T-helper 17 cell (primary cell): ENCODE data around the gene S100A13. TPM values are rescaled to one million over a fixed set of nuclear protein-coding genes. Genes with fewer than 3 reads are reported as not detected.
A peak's percentile ranks its signal among the peaks of the same experiment; 100 is the strongest.
"Not testable (repeated sequence)": the region's sequence is repeated elsewhere in the genome, so short reads cannot be mapped to it uniquely, and the experiment has no call there.

Source experiments
- ATAC-seq: fragments of 150-1000 bp; cut with Tn5 transposase; 2 replicates; pipeline ENCODE4 v1.10.0; 2021; ENCODE audit warnings: mild to moderate bottlenecking, moderate library complexity
- DNase-seq, 3 donors: peaks; one replicate each; pipeline versions ENCODE4 v3.0.0 to v3.0.0-alpha.2; 2020 to 2021
- H3K9me3 ChIP-seq: one replicate; pipeline ENCODE4 v1.7.0; 2013; ENCODE audit warnings: low read length, mild to moderate bottlenecking; ENCODE audit not compliant: control insufficient read depth, poor library complexity, severe bottlenecking
- H3K27ac Mint-ChIP-seq: one replicate; pipeline ENCODE4 v1.8.0; 2022; ENCODE audit warnings: mild to moderate bottlenecking, moderate library complexity, mixed read lengths
- H3K27me3 Mint-ChIP-seq: one replicate; pipeline ENCODE4 v1.8.0; 2022; ENCODE audit warnings: mixed read lengths
- H3K36me3 Mint-ChIP-seq: one replicate; pipeline ENCODE4 v1.8.0; 2022; ENCODE audit warnings: low read depth, mixed read lengths
- H3K4me1 Mint-ChIP-seq: one replicate; pipeline ENCODE4 v1.8.0; 2022; ENCODE audit warnings: mild to moderate bottlenecking, mixed read lengths
- H3K4me3 Mint-ChIP-seq: one replicate; pipeline ENCODE4 v1.8.0; 2022; ENCODE audit warnings: mild to moderate bottlenecking, moderate library complexity, mixed read lengths
- total RNA-seq, 4 donors: library from RNA in 2 of 4; stranded (reverse) in 2 of 4; gene quantifications; one replicate each; pipeline ENCODE4 v1.2.3 and lab custom pipeline; 2022 to 2026

The S100A13 gene
- total RNA-seq (1 to 10 TPM; 3.1 to 4.6 TPM), total RNA-seq (lab: John Stamatoyannopoulos, UW) (1.0 to 2.0 reads per million in 2 donors)

DNA sequence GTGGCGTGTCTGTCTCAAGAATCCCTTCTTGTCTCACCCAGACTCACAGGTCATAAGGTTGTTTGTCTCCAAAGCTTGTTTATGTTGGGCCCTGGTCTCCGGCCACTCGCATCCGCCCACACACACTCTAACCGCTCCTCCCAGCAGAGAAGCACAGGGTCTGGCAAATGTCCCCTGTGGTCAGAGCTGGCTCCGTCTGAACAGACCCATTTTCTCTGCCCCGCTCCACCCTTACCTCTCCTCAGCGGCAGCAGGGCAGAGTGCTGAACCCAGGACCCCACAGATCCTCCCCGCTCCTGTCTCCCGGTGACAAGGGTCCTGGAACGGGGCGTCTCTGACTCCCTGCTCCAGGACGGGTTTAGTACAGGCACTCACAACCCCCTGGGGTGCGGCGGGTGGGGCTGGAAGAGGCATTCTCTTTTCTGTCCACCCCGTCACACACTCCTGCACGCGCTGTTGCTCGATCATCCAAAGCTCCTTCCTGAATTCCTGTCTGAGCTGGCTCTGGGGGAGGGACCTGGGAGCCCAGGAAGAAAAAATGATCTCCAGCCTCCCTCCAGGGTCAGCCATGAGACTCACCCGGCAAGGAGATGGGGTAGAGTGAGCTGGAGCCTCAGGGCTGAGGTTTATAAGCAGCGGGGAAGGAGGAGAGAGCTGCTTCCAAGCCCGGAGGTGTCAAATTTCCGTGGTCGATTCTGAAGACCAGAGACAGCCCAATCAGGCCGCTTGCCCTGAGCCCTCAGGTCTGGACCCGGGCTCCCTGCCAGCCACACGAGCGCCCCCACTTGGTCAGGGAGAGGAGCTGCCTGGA is at the start of gene S100A13:
Gene S100A13, minus strand, starts transcription at position 602 of the 811 bp plus-strand sequence. CDS start 1,033 bp downstream, outside the sequence.
- H3K27ac Mint-ChIP-seq, result peak within 1 kb of the TSS; percentile 45
- H3K36me3 Mint-ChIP-seq, result no peaks in the 10 kb centered on the region
- peak within 1 kb of the TSS; percentile 25 for H3K4me3 Mint-ChIP-seq
- no peaks in the 10 kb centered on the region for H3K9me3 ChIP-seq
- ATAC-seq, result no peak
- peaks cover 22% of the 10 kb centered on the region for H3K4me1 Mint-ChIP-seq
- peaks cover 9% of the 10 kb centered on the region for H3K27me3 Mint-ChIP-seq
- no peak for DNase-seq

DNA sequence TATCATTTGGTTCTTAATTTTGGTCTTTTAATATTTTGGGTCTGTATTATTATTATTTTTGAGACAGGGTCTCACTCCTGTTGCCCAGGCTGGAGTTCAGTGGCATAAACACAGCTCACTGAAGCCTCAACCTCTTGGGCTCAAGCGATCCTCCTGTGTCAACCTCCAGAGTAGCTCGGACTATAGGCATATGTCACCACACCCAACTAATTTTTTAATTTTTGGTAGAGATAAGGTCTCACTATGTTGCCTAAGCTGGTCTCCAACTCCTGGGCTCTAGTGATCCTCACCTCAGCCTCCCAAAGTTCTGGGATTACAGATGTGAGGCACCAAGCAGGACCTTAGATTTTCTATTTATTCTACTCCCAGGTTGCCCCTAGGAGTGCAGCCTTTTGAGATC is 46.2 kb upstream of the S100A13 start:
- no peaks in the 10 kb centered on the region for H3K9me3 ChIP-seq
- peaks cover 21% of the 10 kb centered on the region for H3K27me3 Mint-ChIP-seq
- no peak for ATAC-seq
- DNase-seq, result no peak
- peaks cover 11% of the 10 kb centered on the region for H3K4me1 Mint-ChIP-seq
- H3K27ac Mint-ChIP-seq, result no peak overlapping the region
- H3K36me3 Mint-ChIP-seq, result peaks cover 7% of the 10 kb centered on the region
- H3K4me3 Mint-ChIP-seq, result no peak overlapping the region

DNA sequence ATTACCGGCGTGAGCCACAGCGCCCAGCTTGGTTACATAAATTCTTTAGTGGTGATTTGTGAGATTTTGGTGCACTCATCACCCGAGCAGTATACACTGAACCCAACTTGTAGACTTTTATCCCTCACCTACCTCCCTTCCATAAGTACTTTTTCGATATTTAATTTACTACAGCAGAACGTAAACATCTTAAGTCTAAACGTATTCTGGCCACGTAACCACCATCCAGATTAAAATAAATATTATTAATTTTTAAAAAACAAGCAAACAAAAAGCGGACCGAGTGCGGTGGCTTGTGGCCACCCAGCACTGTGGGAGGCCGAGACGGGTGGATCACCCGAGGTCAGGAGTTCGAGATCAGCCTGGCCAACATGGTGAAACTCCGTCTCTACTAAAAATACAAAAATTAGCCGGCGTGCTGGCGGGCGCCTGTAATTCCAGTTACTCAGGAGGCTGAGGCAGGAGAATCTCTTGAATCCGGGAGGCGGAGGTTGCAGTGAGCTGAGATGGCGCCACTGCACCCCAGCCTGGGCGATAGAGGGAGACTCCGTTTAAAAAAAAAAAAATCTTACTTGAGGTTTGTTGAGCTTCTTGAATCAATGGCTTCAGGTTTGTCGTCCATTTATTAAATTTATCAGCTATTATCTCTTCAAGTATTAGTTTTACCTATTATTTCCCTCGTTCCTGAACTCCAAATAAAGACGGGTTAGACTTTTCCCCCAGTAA is 44.5 kb upstream of the S100A13 start:
- not testable (repeated sequence) for H3K4me3 Mint-ChIP-seq, H3K27me3 Mint-ChIP-seq, H3K4me1 Mint-ChIP-seq, H3K9me3 ChIP-seq, H3K27ac Mint-ChIP-seq, H3K36me3 Mint-ChIP-seq
- DNase-seq (peak in 2 of 3 donors; percentile 29 to 34), ATAC-seq (peak; percentile 44)

DNA sequence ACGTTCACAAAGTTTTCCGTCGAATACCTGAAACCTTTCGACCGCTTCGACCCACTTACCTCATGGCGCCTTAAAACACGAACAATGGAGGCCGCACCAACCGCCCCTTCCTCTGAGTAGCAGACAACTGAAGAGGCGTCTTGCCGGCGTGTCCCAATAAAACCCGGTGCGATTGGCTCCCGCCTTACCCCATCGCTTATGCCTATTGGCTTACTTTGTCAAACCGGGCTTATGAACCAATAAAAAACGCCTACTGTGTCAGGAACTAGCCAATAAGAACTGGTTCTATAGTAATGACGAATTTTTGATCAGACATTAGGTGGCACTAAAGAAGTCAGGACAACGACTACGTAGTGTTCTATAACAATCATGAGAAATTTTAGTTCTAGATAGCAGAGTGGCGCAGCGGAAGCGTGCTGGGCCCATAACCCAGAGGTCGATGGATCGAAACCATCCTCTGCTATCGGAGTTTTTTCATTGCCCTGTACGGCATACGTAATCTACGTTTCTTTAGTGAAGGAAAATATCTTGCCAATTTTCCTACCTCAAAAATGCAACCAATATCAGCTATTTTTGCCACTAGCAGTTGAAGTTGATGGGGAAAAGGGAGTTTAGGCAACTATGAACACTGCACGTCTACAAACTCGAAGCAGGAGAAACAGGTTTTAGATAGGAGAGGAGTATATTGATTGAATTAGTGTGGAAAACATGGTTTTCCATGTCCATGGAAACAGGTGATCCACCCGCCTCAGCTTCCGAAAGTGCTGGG is 43.7 kb upstream of the S100A13 start, which contains the start of gene ILF2:
Gene ILF2, minus strand, starts transcription at position 135 of the 769 bp plus-strand sequence. Its CDS starts 71 bp downstream, at position 64.
- ATAC-seq (peak; percentile 92), DNase-seq (peak; percentile 88 to 94 (median 93))
- H3K9me3 ChIP-seq, result no peaks in the 10 kb centered on the region
- no peak within 1 kb of the TSS for H3K27ac Mint-ChIP-seq
- H3K4me3 Mint-ChIP-seq, result no peak within 1 kb of the TSS
- H3K36me3 Mint-ChIP-seq, result peaks cover 4% of the 10 kb centered on the region
- no peaks in the 10 kb centered on the region for H3K27me3 Mint-ChIP-seq
- peaks cover 4% of the 10 kb centered on the region for H3K4me1 Mint-ChIP-seq

DNA sequence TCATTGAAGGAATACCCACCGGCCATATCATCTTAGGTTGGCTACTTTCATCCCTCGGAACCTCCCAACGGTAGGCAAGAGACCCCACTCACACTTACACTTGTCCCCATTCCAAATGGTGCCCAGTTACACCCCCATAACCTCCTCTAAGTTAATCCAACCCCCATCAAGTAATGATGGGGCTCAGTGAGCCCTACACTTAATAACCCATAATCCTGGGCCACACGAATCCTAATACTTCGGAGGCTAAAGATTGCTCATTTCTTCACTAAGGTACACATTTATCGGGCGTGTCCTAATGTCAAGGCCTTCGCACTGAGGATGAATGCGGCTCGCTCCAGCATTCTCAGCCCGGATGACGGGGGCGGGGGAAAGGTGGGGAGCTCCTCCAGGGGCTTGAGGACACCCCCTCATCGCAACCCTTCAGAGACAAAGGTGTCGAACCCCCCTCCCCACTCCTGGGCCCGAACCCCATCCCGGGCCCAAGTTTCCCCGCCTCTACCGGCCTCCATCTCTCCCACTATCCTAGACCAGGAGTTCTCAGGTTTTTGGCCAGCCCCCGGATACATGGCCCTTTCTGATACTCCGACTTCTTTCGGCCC is 43.1 kb upstream of the S100A13 start:
- Mint-ChIP-seq H3K4me1 (peaks cover 4% of the 10 kb centered on the region), H3K27me3 (no peaks in the 10 kb centered on the region), H3K27ac (no peak overlapping the region), H3K36me3 (peaks cover 5% of the 10 kb centered on the region), H3K4me3 (no peak overlapping the region)
- DNase-seq (peak; percentile 9 to 13 (median 10)), ATAC-seq (no peak)
- H3K9me3 ChIP-seq, result no peaks in the 10 kb centered on the region

DNA sequence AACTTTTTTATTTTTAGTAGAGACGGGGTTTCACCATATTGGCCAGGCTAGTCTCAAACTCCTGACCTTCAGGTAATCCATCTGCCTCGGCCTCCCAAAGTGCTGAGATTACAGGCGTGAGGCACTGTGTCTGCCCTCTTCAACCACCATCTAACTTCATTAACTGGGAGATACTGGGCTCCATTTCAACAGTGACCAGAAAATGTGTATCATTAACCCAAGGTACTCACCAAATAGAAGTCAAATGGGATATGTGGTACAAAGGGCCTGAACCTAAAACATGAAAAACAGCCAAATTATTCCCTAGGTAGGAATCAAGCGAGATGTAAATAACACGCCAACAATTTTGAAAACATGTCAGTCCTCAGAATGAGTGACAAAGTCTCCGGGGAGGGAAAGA is 42.3 kb upstream of the S100A13 start:
- H3K27me3 Mint-ChIP-seq, result no peaks in the 10 kb centered on the region
- H3K9me3 ChIP-seq, result no peaks in the 10 kb centered on the region
- peaks cover 8% of the 10 kb centered on the region for H3K36me3 Mint-ChIP-seq
- peaks cover 4% of the 10 kb centered on the region for H3K4me1 Mint-ChIP-seq
- no peak overlapping the region for H3K27ac Mint-ChIP-seq
- no peak overlapping the region for H3K4me3 Mint-ChIP-seq
- ATAC-seq, result no peak
- no peak for DNase-seq

DNA sequence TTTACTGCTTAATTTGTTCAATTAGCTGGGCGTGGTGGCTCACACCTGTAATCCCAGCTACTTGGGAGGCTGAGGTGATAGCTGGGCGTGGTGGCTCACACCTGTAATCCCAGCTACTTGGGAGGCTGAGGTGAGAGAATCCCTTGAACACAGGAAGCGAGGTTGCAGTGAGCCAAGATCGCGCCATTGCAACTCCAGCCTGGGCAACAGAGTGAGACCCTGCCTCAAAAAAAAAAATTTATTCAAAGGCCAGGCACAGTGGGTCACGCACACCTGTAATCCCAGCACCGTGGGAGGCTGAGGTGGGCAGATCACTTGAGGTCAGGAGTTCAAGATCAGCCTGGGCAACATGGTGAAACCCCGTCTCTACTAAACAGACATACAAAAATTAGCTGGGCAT is 41.4 kb upstream of the S100A13 start:
- H3K27ac Mint-ChIP-seq, DNase-seq, H3K4me1 Mint-ChIP-seq, H3K4me3 Mint-ChIP-seq, H3K27me3 Mint-ChIP-seq, H3K9me3 ChIP-seq, H3K36me3 Mint-ChIP-seq, ATAC-seq: not testable (repeated sequence)

DNA sequence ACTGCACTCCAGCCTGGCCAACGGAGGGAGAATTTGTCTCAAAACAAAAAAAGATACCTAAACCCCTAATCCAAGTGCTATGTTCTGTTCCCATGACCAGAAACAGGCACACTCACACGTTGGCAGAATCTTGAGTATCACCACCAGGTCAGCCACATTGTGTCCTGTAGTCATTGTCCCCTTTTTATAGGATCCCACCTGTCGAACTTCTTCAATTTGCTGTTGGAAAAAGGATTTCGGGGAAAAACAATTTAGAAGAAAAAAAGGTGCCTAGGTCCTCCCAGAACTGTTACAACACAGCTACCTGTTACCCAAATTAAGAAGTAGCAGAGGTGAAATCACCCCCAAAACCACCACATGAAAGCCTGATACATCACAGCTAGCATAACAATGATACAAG is 40.1 kb upstream of the S100A13 start:
- Mint-ChIP-seq H3K4me3 (no peak overlapping the region), H3K36me3 (peaks cover 8% of the 10 kb centered on the region)

DNA sequence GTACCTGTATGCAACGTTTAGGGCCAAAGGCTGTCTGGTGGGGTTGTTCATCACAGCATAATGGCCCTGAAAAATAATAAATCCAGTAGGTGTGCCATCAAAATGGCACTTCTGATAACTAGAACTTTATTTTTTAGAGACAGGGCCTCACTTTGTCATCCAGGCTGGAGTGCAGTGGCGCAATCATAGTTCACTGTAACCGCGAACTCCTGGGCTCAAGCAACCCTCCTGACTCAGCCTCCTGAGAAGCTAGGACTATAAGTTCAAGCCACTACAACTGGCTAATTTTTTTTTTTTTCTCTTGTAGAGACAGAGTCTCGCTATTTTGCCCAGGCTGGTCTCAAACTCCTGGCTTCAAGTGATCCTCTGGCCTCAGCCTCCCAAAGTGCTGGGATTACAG is 35.9 kb upstream of the S100A13 start:
- H3K4me1 Mint-ChIP-seq, result peaks cover 14% of the 10 kb centered on the region
- no peaks in the 10 kb centered on the region for H3K27me3 Mint-ChIP-seq
- no peak overlapping the region for H3K27ac Mint-ChIP-seq
- no peaks in the 10 kb centered on the region for H3K9me3 ChIP-seq
- no peak for DNase-seq
- peaks cover 8% of the 10 kb centered on the region for H3K36me3 Mint-ChIP-seq
- H3K4me3 Mint-ChIP-seq, result no peak overlapping the region
- no peak for ATAC-seq

More for the DNA sequence above, 40.1 kb upstream of the S100A13 start:
- no peak for ATAC-seq
- H3K27me3 Mint-ChIP-seq, result no peaks in the 10 kb centered on the region
- H3K4me1 Mint-ChIP-seq, result peaks cover 4% of the 10 kb centered on the region
- peak overlapping the region; percentile 11 for H3K27ac Mint-ChIP-seq
- no peak for DNase-seq
- no peaks in the 10 kb centered on the region for H3K9me3 ChIP-seq

DNA sequence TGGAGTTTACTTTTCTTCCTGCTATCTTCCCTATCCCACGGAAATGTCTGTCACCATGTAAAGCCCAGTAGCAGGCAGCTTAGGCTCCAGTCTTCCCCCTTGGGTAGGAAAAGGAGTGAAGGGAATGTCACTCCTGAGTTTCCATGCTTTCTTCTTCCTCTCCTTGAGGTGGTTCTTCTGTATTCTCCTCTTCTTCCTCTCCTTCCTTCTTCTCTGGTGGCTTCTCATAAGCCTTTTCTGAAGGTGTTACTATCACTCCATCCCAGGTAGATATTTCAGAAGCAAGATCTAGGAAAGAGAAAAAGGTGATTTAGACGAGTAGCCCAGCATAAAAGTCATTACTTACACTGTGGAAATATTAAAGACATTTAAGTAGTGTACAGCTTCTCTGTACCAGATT is 35.0 kb upstream of the S100A13 start:
- no peak for ATAC-seq
- H3K4me1 Mint-ChIP-seq, result peaks cover 13% of the 10 kb centered on the region
- H3K4me3 Mint-ChIP-seq, result no peak overlapping the region
- no peak overlapping the region for H3K27ac Mint-ChIP-seq
- H3K9me3 ChIP-seq, result no peaks in the 10 kb centered on the region
- no peaks in the 10 kb centered on the region for H3K27me3 Mint-ChIP-seq
- DNase-seq, result no peak
- H3K36me3 Mint-ChIP-seq, result peaks cover 7% of the 10 kb centered on the region

DNA sequence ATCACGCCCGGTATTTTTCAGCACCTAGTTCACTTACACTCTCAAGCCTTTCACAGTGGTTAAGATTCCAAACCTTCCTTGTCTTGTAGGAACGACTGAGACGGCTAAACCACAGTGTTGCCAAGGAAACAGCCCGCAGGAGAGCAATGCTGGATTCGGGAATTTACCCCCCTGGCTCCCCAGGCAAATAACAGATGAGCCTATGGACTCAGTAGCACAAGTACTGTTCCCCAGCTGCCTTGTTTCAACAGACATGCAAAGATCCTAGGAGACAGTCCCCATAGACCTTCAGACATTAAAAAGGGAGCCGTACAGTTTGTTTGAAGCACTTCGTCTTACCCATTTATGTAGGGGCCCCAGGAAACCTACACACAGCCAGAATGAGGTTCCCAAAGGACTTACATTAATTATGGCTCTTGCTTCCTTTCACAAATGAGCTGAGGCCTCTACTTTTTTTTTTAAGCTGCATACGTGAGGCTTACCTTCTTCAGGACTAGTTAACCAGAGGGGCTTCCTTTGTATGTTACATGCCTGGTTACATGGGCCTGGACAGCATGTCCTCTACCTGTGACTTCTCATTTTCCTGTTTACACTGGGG is 33.9 kb upstream of the S100A13 start:
- Mint-ChIP-seq H3K27me3 (no peaks in the 10 kb centered on the region), H3K4me3 (peak overlapping the region; percentile 9), H3K27ac (peak overlapping the region; percentile 81), H3K4me1 (peaks cover 13% of the 10 kb centered on the region), H3K36me3 (peaks cover 7% of the 10 kb centered on the region)
- ATAC-seq, result no peak
- DNase-seq, result no peak
- H3K9me3 ChIP-seq, result no peaks in the 10 kb centered on the region

DNA sequence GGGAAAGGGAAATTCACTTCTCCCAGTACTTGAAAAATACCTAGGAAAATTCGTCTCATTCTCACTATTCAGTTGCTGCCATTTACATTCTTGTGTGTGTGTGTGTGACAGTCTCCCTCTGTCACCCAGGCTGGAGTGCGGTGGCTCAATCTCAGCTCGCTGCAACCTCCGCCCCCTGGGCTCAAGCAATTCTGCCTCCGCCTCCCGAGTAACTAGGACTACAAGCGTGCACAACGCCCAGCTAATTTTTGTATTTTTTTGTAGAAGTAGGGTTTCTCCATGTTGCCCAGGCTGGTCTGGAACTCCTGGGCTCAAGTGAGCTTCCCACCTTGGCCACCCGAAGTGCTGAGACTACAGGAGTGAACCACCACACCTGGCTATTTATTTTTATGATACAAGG is 32.4 kb upstream of the S100A13 start:
- ATAC-seq (no peak), DNase-seq (no peak)
- no peaks in the 10 kb centered on the region for H3K27me3 Mint-ChIP-seq
- H3K27ac Mint-ChIP-seq, result peak overlapping the region; percentile 84
- H3K9me3 ChIP-seq, result no peaks in the 10 kb centered on the region
- H3K4me3 Mint-ChIP-seq, result peak overlapping the region; percentile 94
- peaks cover 13% of the 10 kb centered on the region for H3K4me1 Mint-ChIP-seq
- peaks cover 2% of the 10 kb centered on the region for H3K36me3 Mint-ChIP-seq
